ENCODE measurements around the gene MS4A6E.
"Not testable (repeated sequence)": the region's sequence is repeated elsewhere in the genome, so short reads cannot be mapped to it uniquely, and the experiment has no call there.

MS4A6E gene, protein sequence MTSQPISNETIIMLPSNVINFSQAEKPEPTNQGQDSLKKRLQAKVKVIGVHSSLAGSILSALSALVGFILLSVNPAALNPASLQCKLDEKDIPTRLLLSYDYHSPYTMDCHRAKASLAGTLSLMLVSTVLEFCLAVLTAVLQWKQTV

DNA sequence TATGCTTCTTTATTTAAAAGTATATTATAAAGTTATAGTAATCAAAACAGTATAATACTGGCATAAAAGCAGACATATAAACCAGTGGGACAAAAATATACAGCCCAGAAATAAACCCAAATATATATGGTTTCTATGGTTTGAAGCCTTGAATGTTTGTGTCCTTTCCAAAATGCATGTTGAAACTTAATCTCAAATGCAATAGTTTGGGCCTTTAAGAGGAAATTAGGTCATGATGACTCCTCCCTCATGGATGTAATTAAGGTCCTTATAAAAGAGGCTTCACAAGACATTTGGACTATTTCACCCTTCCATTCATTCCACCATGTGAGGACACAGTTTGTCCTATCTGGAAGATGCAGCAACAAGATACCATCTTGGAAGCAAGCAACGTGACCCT is at the start of gene MS4A6E:
Gene MS4A6E, plus strand, starts transcription at position 301 of the 400 bp plus-strand sequence. CDS start 7,641 bp downstream, outside the sequence.
- H3K9me3 ChIP-seq, result peaks cover 0 to 4% (median 3%) of the 10 kb centered on the region in 3 donors
- no peaks in the 10 kb centered on the region for H3K36me3 ChIP-seq
- H3K27me3 ChIP-seq, result no peaks in the 10 kb centered on the region
- no peaks in the 10 kb centered on the region for H3K4me1 ChIP-seq
- intact Hi-C loops (cut with DNase I; ENCODE audit: low total_unique reads), result no loop called here
- no peak within 1 kb of the TSS for H3K4me3 ChIP-seq
- DNase-seq, result no peak
- TF ChIP-seq, protein P1, sequence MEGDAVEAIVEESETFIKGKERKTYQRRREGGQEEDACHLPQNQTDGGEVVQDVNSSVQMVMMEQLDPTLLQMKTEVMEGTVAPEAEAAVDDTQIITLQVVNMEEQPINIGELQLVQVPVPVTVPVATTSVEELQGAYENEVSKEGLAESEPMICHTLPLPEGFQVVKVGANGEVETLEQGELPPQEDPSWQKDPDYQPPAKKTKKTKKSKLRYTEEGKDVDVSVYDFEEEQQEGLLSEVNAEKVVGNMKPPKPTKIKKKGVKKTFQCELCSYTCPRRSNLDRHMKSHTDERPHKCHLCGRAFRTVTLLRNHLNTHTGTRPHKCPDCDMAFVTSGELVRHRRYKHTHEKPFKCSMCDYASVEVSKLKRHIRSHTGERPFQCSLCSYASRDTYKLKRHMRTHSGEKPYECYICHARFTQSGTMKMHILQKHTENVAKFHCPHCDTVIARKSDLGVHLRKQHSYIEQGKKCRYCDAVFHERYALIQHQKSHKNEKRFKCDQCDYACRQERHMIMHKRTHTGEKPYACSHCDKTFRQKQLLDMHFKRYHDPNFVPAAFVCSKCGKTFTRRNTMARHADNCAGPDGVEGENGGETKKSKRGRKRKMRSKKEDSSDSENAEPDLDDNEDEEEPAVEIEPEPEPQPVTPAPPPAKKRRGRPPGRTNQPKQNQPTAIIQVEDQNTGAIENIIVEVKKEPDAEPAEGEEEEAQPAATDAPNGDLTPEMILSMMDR (IDR thresholded peaks at IDR 0.05), result no peak
- no peak within 1 kb of the TSS for H3K27ac ChIP-seq

DNA sequence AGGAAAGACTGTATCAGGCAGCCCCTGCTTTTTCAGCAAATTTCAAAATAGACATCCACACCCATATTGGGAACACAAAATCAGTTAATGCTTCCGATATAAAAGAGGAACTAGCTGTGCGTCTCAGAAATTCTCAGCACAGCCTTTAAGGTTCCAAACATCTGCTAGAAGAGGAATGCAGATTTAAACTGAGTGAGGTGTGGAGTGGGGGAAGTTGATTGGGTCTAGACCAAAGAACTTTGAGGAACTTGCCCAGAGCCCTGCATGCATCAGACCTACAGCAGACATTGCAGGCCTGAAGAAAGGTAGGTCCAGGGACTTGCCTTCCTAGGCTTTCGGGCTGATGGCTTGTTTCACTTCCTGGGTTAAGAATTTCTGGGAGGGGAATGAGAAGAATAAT is 46.6 kb upstream of the MS4A6E start, which contains the start of gene MS4A4A:
Gene MS4A4A, plus strand, starts transcription at position 255 of the 400 bp plus-strand sequence. Its CDS starts 10 bp downstream, at position 265.
- DNase-seq, result peak in 1 of 2 donors; percentile 46
- intact Hi-C loops (cut with DNase I; ENCODE audit: low total_unique reads), result no loop called here
- no peak within 1 kb of the TSS for H3K27ac ChIP-seq
- H3K9me3 ChIP-seq, result no peaks in the 10 kb centered on the region
- TF ChIP-seq, protein P1 (IDR thresholded peaks at IDR 0.05), result no peak
- H3K4me1 ChIP-seq, result no peaks in the 10 kb centered on the region
- peak within 1 kb of the TSS; percentile 14 to 22 for H3K4me3 ChIP-seq
- no peaks in the 10 kb centered on the region for H3K36me3 ChIP-seq
- no peaks in the 10 kb centered on the region for H3K27me3 ChIP-seq

DNA sequence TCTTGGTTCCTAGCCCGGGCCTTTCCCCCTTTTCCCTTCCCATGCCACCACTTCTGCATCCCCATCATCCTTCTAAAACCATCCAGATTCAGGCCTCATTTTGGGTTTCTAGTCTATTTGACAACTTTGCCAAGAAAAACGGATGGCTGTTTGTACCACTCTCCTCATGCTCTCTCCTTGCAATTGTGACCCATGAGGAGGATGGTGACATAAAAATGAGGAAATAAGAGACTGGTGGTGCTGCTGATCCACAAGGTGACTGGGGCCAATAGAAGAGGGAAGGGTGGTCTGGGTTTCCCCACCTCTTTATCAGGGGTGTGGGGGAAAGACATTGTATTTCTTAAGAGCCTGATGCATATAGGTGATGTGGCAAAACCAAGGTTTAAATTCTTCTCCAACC is 45.6 kb upstream of the MS4A6E start:
- no peaks in the 10 kb centered on the region for H3K9me3 ChIP-seq
- H3K27me3 ChIP-seq, result no peaks in the 10 kb centered on the region
- H3K4me1 ChIP-seq, result no peaks in the 10 kb centered on the region
- no peak overlapping the region for H3K27ac ChIP-seq
- no peak for DNase-seq
- peak overlapping the region; percentile 14 to 22 for H3K4me3 ChIP-seq
- TF ChIP-seq, protein P1 (IDR thresholded peaks at IDR 0.05), result no peak
- H3K36me3 ChIP-seq, result no peaks in the 10 kb centered on the region
- intact Hi-C loops (cut with DNase I; ENCODE audit: low total_unique reads), result no loop called here

DNA sequence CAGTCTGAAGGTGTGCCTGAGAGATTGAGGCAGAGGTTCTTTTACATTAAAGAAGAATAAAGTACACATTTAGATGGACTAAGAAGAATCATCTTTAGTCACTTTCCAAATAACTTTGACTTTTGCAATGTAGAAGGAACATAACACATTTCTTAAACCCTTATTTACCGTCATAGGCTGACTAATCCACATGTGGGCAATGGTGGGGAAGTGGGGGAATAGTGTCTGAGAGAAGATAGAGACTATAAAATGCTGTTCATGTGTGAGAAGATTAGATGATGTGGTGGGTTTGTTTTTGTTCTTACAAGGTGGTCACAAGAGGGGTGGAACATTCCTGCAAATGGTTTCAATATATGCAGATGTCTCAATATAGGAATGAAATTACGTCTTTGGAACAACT is 44.8 kb upstream of the MS4A6E start:
- TF ChIP-seq, protein P1 (IDR thresholded peaks at IDR 0.05), result no peak
- Histone ChIP-seq H3K4me3 (peak overlapping the region; percentile 6 to 14), H3K27me3 (no peaks in the 10 kb centered on the region), H3K9me3 (no peaks in the 10 kb centered on the region), H3K27ac (no peak overlapping the region), H3K4me1 (no peaks in the 10 kb centered on the region), H3K36me3 (no peaks in the 10 kb centered on the region)
- DNase-seq, result no peak
- intact Hi-C loops (cut with DNase I; ENCODE audit: low total_unique reads), result no loop called here

DNA sequence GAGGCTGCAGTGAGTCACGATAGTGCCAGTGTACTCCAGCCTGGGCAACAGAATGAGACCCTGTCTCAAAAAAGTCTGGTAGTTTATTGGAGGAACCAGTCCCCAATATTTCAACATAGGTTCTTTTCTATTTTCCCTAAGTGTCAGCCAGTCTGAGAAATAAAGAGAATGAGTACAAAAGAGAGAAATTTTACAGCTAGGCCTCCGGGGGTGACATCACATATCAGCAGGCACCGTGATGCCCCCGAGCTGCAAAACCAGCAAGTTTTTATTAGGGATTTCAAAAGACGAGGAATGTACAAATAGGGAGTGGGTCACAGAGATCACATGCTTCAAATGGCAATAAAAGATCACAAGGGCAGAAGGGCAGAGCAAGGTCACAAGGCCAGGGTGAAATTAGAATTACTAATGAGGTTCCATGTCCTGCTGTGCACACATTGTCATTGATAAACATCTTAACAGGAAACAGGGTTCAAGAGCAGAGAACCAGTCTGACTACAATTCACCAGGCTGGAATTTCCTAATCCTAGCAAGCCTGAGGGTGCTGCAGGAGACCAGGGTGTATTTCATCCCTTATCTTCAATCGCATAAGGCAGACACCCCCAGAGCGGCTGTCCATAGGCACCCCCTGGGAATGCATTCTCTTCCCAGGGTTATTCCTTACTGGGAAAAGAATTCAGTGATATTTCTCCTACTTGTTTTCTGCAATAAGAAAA is 41.5 kb upstream of the MS4A6E start:
- H3K27me3 ChIP-seq; DNase-seq; H3K36me3 ChIP-seq; H3K4me1 ChIP-seq; H3K9me3 ChIP-seq; H3K4me3 ChIP-seq; H3K27ac ChIP-seq; intact Hi-C loops (cut with DNase I; ENCODE audit: low total_unique reads): not testable (repeated sequence)

DNA sequence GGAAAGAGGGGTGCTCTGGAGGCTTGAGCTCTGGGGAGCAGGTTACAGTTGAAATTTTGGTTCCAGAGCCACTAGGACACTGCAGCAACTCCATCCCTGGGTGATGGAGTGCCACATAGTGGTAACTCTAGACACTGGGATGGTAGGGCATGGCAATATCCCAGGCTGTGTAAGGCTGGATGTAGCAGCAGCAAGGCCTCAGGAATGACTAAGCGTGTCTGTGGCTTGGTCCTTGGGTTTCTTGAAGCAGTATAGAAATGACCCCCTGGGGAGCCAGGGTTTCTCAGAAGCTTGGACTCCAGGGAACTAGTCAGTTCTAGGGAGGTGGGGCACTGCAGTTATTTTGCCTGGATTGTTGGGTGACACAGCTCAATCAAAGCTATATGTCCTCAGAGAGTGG is 38.5 kb upstream of the MS4A6E start:
- H3K27me3 ChIP-seq, result no peaks in the 10 kb centered on the region
- H3K27ac ChIP-seq, result no peak overlapping the region
- TF ChIP-seq, protein P1 (IDR thresholded peaks at IDR 0.05), result no peak
- H3K36me3 ChIP-seq, result no peaks in the 10 kb centered on the region
- H3K4me3 ChIP-seq, result no peak overlapping the region
- H3K4me1 ChIP-seq, result no peaks in the 10 kb centered on the region
- H3K9me3 ChIP-seq, result peaks cover 0 to 5% (median 0%) of the 10 kb centered on the region in 3 donors
- intact Hi-C loops (cut with DNase I; ENCODE audit: low total_unique reads), result no loop called here
- DNase-seq, result no peak

Measured in tibial artery (tissue), 4 donors.